Measurements from ENCODE around the gene ANKRD33B.

- TF ChIP-seq CTCF (conservative IDR thresholded peaks at IDR 0.05; ENCODE audit: low read depth in 2 of 2) (no peak), EZH2 (IDR thresholded peaks at IDR 0.05; ENCODE audit: low read depth, unreplicated experiment) (no peak), POLR2AphosphoS5 (IDR thresholded peaks at IDR 0.05; ENCODE audit: low read depth) (no peak), CREB1 (CRISPR knock-in tag; IDR thresholded peaks at IDR 0.05; ENCODE audit: low read depth) (no peak), STAT1 (IDR thresholded peaks at IDR 0.05; ENCODE audit: unreplicated experiment) (no peak), ZNF114 (CRISPR knock-in tag; IDR thresholded peaks at IDR 0.05) (no peak), JUNB (IDR thresholded peaks at IDR 0.05; ENCODE audit: unreplicated experiment) (no peak), EZH2phosphoT487 (IDR thresholded peaks at IDR 0.05; ENCODE audit: unreplicated experiment) (no peak), ZNF331 (CRISPR knock-in tag; IDR thresholded peaks at IDR 0.05; ENCODE audit: low read depth) (no peak), NANOG (IDR thresholded peaks at IDR 0.05; ENCODE audit: borderline replicate concordance) (no peak)
- TF ChIP-seq, protein P1, sequence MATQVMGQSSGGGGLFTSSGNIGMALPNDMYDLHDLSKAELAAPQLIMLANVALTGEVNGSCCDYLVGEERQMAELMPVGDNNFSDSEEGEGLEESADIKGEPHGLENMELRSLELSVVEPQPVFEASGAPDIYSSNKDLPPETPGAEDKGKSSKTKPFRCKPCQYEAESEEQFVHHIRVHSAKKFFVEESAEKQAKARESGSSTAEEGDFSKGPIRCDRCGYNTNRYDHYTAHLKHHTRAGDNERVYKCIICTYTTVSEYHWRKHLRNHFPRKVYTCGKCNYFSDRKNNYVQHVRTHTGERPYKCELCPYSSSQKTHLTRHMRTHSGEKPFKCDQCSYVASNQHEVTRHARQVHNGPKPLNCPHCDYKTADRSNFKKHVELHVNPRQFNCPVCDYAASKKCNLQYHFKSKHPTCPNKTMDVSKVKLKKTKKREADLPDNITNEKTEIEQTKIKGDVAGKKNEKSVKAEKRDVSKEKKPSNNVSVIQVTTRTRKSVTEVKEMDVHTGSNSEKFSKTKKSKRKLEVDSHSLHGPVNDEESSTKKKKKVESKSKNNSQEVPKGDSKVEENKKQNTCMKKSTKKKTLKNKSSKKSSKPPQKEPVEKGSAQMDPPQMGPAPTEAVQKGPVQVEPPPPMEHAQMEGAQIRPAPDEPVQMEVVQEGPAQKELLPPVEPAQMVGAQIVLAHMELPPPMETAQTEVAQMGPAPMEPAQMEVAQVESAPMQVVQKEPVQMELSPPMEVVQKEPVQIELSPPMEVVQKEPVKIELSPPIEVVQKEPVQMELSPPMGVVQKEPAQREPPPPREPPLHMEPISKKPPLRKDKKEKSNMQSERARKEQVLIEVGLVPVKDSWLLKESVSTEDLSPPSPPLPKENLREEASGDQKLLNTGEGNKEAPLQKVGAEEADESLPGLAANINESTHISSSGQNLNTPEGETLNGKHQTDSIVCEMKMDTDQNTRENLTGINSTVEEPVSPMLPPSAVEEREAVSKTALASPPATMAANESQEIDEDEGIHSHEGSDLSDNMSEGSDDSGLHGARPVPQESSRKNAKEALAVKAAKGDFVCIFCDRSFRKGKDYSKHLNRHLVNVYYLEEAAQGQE (IDR thresholded peaks at IDR 0.05; ENCODE audit: unreplicated experiment): no peak
Measured at GRCh38 chr5:10666531-10667299, 102.8 kb downstream of the ANKRD33B start.

Measured in GM23338 (cell line).